HEK293T (cell line): ENCODE results near the gene FRRS1L.

Source experiments
- FOXA1 ChIP-seq: fragments of 450-650 bp; IDR thresholded peaks from 2 replicates; pipeline ENCODE4 v1.6.1; 2016; ENCODE audit warnings: mild to moderate bottlenecking
- FOXM1 ChIP-seq: fragments of 450-650 bp; IDR thresholded peaks from 2 replicates; pipeline ENCODE4 v1.6.1; 2017; ENCODE audit warnings: mild to moderate bottlenecking, borderline replicate concordance
- SUZ12 ChIP-seq: fragments of 450-650 bp; IDR thresholded peaks from 2 replicates; pipeline ENCODE4 v1.6.1; 2016; ENCODE audit warnings: mild to moderate bottlenecking
- TARDBP ChIP-seq: fragments of 450-650 bp; IDR thresholded peaks from 2 replicates; pipeline ENCODE4 v1.6.1; 2016

GRCh38 chr9:109181284-109181683 is 14.2 kb upstream of the FRRS1L start:
- no peak for TF ChIP-seq FOXA1
- TF ChIP-seq SUZ12 = no peak
- TF ChIP-seq TARDBP = no peak
- TF ChIP-seq FOXM1 = no peak
